ENCODE measurements around the gene CLEC10A.
A peak's percentile ranks its signal among the peaks of the same experiment; 100 is the strongest.

CLEC10A gene

GRCh38 chr17:7041607-7042500 lies 38.2 kb downstream of the CLEC10A start:
- in situ Hi-C loops (cut with MboI; ENCODE audit: low pct_unique_long_range_greater_than_20kb, low sequenced_read_pairs, unreplicated experiment), result no loop called here
- peak; percentile 64 for DNase-seq (ENCODE audit: low spot score)
- no peak for TF ChIP-seq CTCF (IDR thresholded peaks at IDR 0.05; ENCODE audit: extremely low read depth, insufficient read depth, missing control alignments)

DNA sequence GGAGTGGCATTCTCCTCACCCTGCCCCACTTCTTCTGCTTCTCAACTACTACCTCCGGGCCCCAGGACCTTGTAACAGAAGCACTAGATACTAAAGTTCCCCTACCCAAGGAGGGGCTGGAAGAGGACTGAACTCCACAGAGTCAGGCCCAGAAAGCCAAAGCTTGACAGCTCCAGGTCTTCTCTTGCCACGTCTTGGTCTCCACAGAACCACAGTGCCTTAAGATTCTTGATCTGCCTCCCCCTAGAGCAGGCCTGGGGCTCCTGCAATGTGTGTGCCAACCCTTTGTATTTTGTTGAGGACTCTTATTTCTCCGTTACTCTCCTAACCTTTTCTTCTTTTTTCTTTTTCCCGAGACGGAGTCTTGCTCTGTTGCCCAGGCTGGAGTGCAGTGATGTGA lies 40.2 kb downstream of the CLEC10A start:
- no peak for DNase-seq (ENCODE audit: low spot score)
- in situ Hi-C loops (cut with MboI; ENCODE audit: low pct_unique_long_range_greater_than_20kb, low sequenced_read_pairs, unreplicated experiment), result no loop called here
- no peak for TF ChIP-seq CTCF (IDR thresholded peaks at IDR 0.05; ENCODE audit: extremely low read depth, insufficient read depth, missing control alignments)

DNA sequence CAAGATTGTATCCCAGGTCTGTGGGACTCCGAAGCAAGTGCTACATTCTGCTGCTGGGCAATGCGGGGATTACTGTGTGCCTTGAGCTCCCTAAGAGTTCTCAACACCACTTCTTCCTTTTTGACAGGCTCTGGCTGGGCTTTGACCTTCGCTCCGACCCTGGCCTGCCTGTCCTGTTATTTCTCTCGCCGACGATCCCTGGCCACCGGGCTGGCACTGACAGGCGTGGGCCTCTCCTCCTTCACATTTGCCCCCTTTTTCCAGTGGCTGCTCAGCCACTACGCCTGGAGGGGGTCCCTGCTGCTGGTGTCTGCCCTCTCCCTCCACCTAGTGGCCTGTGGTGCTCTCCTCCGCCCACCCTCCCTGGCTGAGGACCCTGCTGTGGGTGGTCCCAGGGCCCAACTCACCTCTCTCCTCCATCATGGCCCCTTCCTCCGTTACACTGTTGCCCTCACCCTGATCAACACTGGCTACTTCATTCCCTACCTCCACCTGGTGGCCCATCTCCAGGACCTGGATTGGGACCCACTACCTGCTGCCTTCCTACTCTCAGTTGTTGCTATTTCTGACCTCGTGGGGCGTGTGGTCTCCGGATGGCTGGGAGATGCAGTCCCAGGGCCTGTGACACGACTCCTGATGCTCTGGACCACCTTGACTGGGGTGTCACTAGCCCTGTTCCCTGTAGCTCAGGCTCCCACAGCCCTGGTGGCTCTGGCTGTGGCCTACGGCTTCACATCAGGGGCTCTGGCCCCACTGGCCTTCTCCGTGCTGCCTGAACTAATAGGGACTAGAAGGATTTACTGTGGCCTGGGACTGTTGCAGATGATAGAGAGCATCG lies 41.8 kb downstream of the CLEC10A start:
- TF ChIP-seq CTCF (IDR thresholded peaks at IDR 0.05; ENCODE audit: extremely low read depth, insufficient read depth, missing control alignments), result peak; percentile 20
- DNase-seq (ENCODE audit: low spot score), result no peak
- in situ Hi-C loops (cut with MboI; ENCODE audit: low pct_unique_long_range_greater_than_20kb, low sequenced_read_pairs, unreplicated experiment), result no loop called here

DNA sequence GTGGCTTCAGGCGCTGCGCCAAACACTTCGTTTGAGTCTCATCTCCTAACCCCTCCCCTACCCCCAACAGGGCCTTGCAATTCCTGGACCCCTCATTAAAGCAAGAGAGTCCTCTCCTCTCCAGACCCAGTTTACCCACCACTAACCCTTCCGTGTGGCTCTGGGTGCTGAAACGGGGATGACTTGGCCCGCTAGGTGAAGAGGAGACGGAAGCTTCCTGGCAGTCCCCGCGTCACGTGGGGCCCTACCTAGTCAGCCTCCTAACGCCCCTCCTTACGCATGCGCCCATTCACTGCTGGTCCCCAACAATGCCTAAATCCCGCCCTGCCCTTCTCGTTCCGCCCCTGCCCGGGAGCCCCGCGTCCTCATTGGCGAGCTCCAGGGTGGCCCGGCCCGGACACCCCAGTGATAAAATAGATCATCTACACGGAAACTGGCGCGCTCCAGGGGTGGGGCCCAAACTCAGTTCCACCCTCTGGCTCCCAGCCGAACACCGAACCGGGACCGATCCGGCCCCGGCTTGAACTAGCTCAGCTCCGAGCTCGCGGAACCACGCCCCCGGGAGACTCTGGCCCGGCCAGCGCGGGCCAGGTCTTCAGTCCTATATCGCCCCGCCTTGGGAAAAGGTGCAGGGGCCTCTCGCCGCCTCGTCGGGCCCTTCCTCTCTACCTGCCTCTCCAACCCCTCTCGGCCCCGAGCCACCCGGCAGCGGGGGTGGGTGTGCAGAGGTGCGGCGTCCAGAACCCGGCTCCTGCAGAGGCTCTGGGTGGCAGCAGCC lies 44.3 kb downstream of the CLEC10A start, which contains the start of gene SLC16A13:
Gene SLC16A13, plus strand, starts transcription at position 425 of the 778 bp plus-strand sequence. CDS start 368 bp downstream, outside the sequence.
- TF ChIP-seq CTCF (IDR thresholded peaks at IDR 0.05; ENCODE audit: extremely low read depth, insufficient read depth, missing control alignments), result no peak
- peak; percentile 99 for DNase-seq (ENCODE audit: low spot score)
- in situ Hi-C loops (cut with MboI; ENCODE audit: low pct_unique_long_range_greater_than_20kb, low sequenced_read_pairs, unreplicated experiment), result no loop called here

DNA sequence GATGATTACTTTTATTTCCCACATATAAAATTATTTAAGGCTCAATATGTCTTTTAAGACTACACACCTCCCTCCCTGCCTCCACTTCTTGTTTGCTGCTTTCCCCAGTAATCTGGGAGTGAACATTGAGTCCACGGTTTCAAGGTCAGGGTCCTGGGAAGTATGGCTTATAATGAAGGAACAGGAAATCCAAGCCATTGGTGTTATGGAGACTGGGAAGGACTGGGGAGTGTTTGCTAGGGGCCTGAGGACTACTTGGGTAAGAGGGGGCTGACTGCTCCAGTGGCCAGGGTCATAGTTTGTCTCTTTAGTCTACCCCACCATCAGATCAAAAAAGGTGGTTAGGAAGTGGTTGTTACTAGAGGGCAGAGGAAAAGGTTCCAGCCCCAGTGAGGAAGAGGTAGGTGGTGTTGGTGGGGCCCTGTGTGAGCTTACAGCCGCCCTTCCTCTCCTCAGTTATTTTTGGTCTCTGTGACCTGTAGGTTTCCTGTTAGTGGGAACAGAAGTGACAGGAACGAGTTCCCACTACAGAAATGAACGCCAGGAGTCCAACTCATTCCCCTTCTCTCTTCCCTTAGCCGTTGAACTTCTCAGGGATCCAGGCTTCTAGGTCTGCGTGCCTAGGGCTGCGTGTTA lies 45.0 kb downstream of the CLEC10A start:
- in situ Hi-C loops (cut with MboI; ENCODE audit: low pct_unique_long_range_greater_than_20kb, low sequenced_read_pairs, unreplicated experiment), result no loop called here
- no peak for TF ChIP-seq CTCF (IDR thresholded peaks at IDR 0.05; ENCODE audit: extremely low read depth, insufficient read depth, missing control alignments)
- DNase-seq (ENCODE audit: low spot score), result no peak

All from GM13977 (cell line).